Fibroblast of skin of abdomen (primary cell): ENCODE results near the gene HOXA7.
A peak's percentile ranks its signal among the peaks of the same experiment; 100 is the strongest.

Source experiments
- DNase-seq: peaks from one replicate; pipeline ENCODE4 v3.0.0-alpha.2; 2013

HOXA7 gene

GRCh38 chr7:27147199-27148030 is 9.1 kb downstream of the HOXA7 start, which contains the start of gene HOXA6:
TSS of gene HOXA6 (minus strand) at chr7:27147774. CDS start at chr7:27147749, 25 bp downstream.
- DNase-seq: peak; percentile 58

GRCh38 chr7:27146491-27147198 is 9.8 kb downstream of the HOXA7 start:
- no peak for DNase-seq

GRCh38 chr7:27145914-27146412 is 10.5 kb downstream of the HOXA7 start:
- no peak for DNase-seq

DNA sequence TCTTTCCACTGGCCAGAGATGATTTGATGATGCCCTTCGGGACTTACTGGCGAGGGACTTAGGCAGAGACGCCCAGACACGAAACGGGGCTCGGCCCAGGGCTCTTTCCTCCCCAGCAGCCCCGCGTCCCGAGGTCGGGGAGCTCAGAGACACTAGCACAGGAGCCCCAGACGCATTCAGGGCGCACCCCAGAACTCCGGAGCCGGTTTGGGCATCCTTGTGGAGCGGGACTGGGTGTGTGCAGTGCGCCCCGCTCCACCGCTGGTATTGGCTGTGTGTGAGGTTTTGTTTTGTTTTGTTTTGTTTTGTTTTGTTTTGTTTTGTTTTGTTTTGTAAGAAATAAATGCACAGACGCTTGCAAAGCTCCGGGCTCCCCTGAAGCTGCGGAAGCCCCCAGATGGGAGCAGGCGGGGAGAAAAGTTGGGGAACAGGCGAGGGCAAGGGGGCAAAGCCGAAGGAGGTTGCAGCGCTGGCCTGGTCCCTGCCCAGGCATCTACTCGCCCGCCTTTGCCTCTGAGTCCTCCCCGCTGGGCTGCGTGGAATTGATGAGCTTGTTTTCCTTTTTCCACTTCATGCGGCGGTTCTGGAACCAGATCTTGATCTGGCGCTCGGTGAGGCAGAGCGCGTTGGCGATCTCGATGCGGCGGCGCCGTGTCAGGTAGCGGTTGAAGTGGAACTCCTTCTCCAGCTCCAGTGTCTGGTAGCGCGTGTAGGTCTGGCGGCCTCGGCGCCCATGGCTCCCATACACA is 11.1 kb downstream of the HOXA7 start:
- DNase-seq: no peak

DNA sequence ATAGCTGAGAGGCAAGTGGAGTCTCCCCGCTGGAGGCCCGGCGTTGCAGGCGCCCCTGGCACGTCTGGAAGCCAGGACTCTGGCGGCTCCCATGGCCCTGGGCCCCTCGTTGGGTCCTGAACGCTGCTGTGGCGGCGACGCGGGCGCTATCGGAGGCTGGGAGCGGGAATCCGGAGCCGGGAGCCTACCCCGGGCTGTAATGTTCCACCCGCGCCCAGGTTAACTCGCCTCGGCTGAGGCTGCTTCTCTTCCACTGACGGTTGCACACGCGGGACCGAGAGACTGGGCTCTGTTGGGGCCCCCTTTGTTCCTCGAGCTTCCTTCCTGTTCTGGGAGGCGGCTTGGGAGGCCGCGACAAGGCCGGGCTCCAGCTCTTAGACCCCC is 11.7 kb downstream of the HOXA7 start:
- DNase-seq: no peak

DNA sequence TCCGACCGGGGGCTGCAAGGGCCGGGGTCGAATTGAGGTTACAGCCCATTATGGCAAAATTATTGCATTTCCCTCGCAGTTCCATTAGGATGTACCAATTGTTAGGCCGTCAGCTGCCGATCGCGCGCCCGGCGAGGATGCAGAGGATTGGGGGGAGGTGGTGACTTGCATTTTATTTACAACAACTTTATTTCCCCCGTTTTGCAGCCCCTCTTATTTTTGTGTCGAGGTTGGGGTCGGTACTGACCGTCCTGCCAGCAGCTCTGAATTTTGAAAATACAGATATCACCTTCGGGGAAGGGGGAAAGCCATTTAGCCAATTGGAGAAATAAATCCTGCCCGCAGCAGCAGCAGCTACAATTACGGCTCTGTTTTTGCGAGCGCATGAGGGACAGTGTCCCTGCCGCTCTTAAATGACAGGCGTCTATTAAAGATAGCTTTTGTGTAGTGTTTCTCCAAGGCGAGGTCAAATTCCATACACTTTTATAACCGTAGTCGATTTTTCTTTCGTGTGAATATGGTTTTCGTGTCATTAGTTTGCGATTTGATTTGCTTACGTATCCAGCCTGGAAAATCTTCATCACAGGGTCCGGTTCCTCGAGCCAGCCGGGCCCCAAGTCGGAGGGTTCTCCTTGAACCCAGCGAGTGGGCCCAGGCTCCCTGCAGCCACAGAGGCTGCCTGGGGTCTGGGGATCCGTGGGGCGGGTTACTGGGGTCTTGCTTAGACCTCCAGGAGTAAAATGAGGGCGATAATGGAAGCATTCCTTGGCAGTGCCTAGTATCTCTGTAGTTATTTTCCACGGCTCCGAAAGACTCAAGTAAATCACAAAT is 12.3 kb downstream of the HOXA7 start:
- no peak for DNase-seq

DNA sequence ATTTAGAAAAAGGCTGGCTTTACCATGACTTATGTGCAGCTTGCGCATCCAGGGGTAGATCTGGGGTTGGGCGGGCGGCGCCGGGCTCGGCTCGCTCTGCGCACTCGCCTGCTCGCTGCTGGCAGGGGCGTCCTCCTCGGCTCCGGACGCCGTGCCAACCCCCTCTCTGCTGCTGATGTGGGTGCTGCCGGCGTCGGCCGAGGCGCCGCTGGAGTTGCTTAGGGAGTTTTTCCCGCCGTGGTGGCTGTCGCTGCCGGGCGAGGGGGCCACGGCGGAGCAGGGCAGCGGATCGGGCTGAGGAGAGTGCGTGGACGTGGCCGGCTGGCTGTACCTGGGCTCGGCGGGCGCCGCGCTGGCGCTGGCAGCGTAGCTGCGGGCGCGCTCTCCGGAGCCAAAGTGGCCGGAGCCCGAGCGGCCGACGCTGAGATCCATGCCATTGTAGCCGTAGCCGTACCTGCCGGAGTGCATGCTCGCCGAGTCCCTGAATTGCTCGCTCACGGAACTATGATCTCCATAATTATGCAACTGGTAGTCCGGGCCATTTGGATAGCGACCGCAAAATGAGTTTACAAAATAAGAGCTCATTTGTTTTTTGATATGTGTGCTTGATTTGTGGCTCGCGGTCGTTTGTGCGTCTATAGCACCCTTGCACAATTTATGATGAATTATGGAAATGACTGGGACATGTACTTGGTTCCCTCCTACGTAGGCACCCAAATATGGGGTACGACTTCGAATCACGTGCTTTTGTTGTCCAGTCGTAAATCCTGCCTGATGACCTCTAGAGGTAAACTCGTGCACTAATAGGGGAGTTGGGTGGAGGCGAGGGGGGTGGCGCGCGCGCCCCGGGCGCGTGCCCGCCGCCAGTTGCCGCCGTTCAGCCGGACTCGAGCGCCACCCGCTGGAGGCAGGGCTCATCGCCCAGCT is 13.2 kb downstream of the HOXA7 start, which contains the start of gene HOXA5:
Gene HOXA5 (minus strand): TSS at position 659 of the 927 bp plus-strand sequence. CDS start 74 bp downstream, at position 585.
- peak; percentile 91 for DNase-seq

DNA sequence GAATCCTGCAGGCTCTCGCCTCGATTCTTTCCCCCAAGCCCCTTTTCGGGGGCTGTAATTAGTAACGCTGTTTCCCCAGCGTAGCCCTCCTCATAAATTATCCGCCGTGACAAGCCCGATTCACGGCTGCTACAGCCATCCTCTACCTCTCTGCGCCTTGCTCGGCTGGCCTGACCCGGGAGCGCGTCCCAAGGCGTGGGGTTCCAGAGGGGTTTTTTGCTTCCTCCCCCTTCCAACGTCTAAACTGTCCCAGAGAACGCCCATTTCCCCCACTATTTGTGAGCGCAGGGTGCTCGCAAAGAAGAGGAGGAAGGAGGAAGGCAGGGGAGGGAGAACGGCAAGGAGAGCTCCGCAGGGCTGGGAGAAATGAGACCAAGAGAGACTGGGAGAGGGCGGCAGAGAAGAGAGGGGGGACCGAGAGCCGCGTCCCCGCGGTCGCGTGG is 13.9 kb downstream of the HOXA7 start:
- no peak for DNase-seq

GRCh38 chr7:27141923-27142579 is 14.4 kb downstream of the HOXA7 start:
- DNase-seq: no peak

- DNase-seq: no peak
These were observed 15.1 kb downstream of the HOXA7 start for GRCh38 chr7:27141137-27141922.

- no peak for DNase-seq
These were observed 16.2 kb downstream of the HOXA7 start for GRCh38 chr7:27140126-27140857.

DNA sequence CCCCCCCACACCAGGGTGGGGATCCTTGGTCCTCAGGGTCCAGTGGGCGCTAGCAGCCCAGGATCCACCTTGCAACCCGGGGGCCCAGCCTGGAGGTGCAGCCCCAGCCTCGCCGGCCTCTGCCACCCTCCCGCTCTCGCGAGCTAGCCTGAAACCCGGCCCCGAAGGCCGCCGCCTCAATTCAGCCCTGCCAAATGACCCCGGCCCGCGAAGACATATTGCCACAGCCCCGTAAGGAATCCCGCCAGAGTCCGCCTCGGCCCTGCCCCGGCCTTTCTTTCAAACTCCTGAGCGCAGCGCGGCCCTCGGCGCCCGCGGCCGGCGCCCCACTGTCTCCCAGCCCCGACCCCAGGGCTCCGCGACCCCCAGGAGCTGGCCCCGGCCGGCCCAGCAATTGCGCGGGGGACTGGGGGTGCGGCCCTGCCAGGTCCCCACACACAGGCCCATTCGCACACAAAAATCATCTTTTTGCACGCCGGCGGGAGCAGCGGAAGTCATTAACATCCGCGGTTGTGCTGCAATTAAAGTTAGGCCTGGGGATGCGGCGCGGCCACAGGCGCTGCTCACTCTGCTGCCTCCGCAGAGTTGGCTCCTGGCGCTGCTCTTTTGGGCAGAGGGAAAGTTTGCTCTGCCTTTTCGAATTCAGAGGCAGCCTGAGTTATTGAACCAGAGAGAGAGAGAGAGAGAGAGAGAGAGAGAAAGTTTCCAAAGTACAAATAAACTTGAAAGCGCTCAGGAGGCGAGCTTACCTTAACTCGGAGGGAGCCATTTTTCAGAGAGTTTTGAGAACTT is 16.9 kb downstream of the HOXA7 start:
- no peak for DNase-seq

GRCh38 chr7:27138985-27139333 is 17.5 kb downstream of the HOXA7 start:
- DNase-seq: no peak

GRCh38 chr7:27138472-27138871 is 18.0 kb downstream of the HOXA7 start:
- DNase-seq: no peak

- DNase-seq: no peak
These were observed 18.7 kb downstream of the HOXA7 start for GRCh38 chr7:27137640-27138315.

- DNase-seq: peak; percentile 92
These were observed 22.1 kb downstream of the HOXA7 start for GRCh38 chr7:27134392-27134791.
